NCI-H510A (cell line): ENCODE data around the gene GSTM2.
A peak's percentile ranks its signal among the peaks of the same experiment; 100 is the strongest.

Experiments used
- DNase-seq: peaks from one replicate; lab custom pipeline; 2025; lab: John Stamatoyannopoulos, UW

GSTM2 gene

DNA sequence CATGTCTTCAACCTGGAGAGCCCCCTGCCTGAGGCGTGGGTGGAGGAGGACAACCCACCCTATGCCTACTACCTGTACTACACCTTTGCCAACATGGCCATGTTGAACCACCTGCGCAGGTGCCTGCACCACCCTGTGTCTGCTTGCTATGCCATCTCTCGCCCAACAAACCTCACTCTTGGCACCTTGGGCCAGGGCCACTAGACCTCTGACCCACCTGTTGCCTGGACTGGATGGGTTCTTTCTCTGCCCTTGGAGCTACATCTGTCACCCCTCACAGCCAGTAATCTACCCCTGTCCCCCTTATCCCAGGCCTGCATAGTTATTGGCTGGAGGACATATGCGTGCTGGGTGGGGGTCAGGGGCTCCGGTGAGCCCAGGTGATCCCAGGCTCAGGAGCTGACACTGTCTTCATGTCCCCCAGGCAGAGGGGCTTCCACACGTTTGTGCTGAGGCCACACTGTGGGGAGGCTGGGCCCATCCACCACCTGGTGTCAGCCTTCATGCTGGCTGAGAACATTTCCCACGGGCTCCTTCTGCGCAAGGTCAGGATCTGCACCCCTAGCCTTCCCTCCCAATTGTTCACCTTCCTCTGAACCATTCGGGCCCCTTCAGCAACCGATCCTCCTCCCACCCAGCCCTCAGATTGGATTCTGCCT lies 38.4 kb upstream of the GSTM2 start:
- no peak for DNase-seq

DNA sequence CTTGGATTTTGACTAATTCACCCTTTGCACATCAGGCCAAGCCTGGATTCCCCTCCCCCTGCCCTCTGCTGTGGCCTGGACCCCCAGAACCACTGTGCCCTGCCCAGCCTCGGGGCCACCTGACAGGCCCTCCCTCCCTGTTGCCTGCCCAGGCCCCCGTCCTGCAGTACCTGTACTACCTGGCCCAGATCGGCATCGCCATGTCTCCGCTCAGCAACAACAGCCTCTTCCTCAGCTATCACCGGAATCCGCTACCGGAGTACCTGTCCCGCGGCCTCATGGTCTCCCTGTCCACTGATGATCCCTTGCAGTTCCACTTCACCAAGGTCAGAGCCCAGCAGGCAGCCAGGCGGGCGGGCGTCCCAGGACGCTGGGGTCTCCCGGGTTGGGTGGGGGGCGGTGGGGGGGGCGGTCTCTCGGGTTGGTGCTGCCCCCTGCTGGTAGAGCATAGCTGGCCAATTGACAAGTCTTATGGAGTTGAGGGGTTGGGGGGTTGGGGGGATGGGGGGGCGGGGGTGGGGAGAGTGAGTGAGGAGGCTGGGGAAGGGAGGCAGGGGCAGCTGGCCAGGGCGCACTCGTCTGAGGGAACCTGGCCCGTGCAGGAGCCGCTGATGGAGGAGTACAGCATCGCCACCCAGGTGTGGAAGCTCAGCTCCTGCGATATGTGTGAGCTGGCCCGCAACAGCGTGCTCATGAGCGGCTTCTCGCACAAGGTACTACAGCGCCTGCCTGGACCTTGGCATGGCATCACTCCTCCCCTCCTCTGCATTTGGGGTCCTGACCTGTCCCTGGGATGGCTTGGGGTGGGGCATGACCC lies 37.6 kb upstream of the GSTM2 start:
- DNase-seq = no peak

DNA sequence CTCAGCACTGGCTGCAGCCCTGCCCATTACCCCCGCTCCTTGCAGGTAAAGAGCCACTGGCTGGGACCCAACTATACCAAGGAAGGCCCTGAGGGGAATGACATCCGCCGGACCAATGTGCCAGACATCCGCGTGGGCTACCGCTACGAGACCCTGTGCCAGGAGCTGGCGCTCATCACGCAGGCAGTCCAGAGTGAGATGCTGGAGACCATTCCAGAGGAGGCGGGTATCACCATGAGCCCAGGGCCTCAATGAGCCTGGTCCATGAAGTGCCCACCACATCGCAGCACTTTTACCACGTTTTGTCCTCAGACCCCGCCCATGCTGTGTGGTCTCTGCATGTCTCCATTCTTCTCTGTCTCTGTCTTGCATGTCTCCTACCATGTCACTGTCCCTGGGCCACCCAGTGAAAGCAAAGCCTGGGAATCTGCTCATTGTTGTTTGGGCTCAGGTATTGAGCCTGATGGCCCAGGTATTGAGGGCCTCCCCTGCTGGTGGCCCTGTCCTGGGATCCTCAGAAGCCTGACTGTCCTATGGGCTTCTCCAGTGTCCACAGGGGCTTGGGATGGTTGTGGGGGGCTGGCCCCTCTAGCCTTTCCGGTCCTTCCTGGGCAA lies 36.9 kb upstream of the GSTM2 start:
- DNase-seq = no peak

DNA sequence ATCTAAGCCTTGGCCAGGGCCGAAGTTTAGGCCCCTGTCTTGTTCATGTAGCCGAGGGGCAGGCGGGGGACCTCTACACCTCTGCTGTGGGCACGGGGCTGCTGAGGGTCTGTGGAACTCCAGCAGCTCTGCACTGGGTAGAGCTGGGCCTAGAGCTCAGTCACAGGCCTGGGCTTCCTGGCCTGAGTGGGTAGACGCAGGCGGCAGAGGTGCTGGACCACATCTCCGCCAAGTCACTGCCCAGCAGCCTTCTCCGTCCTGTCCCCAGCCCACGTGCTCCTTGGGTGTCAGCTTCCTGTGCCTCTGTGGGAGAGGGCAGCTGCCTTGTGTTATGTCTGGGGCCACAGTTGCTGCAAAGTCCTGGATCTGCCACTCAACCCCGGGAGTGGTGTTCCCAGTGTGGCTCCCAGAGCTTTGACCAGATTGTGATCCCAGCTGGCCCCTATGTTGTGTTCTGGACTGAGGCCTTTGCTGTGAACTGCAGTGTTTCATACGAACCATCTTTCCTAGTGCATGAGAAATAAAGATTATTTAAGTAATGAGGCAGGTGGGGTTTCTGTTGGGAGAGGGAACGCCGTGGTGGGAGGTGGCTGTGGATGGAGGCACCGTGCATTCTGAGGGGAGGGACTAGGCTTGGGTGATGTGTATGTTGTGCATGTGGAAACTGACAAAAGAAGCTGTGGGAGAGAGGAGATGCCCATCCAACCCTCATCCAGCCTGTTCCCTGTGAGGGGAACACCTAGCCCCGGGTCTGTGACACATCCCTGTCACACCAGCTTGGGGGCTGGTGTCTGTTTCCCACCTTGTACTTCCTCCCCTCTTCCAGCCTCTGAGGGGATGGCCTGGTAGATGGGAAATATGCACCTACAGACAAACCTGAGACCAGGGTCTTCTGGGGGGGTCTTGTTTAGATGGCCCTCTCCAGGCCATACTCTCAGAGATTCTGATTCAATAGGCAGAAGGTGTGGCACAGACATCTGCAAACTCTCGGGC lies 36.0 kb upstream of the GSTM2 start:
- no peak for DNase-seq

DNA sequence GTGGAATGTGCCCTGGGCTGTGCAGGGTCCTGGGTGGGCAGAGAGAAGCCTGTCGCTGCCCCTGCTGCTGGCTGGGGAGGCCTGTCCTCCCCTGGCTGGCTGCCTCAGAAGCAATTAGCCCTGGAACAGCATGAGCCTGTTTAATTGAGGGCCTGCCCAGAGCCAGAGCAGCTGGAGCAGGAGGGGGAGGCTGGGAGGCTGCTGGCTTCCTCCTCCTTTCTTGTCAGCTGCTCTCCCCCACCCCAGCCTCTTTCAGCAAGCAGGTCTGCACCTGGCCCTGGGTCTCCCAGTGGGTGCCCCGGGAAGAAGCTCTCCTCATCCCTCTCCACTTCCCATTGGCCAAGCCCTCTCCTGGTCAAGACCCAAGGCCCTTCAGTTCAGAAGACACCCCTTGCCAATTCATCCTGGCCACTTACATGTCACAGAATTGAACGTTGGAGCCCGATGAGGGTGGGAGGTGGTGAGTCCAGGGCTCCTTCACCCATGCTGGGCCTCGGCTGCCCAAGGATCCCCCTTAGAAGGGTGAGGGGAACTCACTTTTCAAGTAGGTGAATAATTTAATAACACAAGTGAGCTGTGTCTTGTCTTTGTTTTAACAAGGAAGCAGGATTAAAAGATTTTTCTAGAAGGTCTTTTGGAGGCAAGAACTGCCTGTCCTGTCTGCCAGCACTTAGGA lies 35.0 kb upstream of the GSTM2 start:
- peak; percentile 77 for DNase-seq

DNA sequence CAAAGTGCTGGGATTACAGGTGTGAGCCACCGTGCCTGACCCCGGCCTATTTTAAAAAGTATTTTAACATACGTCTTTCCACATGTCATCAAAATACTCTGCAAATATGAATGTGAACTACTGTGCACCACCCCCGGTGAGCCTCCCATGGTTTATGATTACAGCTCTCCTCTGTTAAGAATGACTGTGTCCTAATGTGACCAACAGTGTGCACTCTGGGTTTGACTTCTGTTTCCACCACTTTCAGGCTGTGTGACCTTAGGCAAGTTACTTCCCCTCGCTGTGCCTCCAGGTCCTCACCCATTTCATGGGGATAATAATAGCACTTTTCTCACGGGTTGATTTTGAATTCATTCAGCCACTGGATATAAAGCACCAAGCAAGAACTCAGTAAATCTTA lies 33.6 kb upstream of the GSTM2 start:
- no peak for DNase-seq

DNA sequence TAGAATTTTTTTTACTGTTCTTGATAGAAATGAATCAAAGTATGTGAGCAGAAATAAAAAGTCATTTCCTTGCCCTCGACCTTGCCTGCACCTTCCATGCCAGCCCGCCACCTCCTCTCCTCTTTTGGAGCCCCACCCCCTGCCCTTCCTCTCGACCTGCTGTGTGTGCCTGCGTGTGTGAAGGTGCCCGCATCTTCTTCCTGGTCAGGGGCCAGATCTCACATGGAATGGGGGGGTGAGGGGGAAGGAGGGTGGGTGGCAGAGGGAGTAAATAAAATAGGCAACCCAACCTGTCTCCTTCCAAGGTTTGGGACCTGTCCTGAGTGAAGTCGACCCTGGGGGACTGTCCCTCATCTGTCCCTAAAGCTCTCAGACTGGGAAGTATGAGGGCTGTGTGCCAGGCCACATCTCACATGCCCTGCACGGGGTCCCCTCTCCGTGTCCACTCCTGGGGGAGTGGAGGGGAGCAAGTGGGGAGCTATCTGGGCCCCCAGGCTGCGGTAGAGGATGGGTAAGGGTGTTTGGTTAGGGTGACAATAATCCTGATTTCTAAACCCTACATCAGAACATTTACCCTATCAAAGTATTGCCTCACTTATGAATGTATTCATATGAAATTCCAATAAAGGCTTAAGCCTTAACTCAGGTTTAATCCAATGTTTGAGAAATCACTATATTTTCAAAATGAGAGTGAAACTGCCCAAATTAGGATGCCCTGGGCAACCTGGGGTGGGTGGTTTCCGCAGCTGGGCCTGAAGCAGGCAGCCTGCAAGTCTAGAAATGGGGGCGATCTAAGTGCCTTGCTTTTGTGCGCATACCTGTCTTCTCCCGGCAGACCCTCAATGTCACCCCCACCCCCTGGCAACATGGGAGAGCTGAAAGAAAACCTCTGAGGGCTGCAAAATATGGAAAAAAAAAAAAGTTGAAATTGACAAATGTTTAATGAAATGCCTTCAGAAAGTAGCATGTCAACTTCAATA lies 32.8 kb upstream of the GSTM2 start:
- no peak for DNase-seq

DNA sequence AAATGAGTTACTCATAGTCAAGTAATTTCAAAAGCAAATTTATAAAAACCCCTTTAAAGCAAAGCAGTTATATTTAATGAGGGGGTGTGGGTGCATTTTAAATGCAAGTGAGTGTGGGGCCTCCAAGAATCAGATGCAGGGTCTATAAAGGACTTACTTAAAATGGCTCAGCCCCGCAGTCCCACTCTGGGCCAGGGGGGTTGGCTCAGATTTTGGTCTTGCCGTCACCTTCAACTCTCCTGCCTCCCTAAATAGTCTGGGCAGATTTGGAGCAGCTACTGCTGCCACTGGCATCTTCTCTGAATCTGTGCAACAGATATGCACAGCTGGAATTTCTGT lies 32.0 kb upstream of the GSTM2 start:
- DNase-seq = no peak

DNA sequence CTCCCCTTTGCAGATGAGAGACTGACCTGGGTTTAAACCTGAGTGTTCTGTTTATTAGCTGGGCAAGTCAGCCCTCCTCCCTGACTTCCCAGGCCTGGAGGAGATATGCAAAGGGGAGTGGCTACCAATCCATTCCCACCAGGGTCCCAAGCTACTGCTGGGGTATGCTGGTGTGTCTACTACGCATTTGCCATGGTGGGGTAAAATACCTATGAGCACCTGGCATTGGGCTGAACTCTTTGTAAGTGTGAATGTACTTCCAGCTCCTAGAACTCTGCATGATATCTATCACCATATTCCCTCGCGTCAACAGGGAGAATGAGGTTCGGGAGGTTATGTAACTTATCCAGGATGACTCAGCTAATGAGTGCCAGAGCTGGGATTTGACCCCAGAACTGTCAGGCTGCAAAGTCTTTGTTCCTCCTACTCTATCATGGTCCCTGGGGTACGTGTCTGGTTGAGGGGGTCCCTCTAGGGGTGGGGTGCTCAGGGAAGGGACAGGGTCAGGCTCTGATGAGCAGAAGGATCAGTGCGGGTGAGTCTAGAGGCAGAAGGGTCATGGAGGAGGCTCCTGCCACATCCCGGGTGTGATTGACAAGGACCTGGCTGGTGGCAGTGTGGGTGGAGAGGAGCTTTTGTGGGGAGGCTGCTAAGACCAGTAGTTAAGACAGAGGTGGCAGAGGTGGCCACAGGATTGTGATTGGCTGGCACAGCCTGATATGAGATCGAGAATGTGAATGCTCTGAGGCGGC lies 31.5 kb upstream of the GSTM2 start:
- DNase-seq = no peak

DNA sequence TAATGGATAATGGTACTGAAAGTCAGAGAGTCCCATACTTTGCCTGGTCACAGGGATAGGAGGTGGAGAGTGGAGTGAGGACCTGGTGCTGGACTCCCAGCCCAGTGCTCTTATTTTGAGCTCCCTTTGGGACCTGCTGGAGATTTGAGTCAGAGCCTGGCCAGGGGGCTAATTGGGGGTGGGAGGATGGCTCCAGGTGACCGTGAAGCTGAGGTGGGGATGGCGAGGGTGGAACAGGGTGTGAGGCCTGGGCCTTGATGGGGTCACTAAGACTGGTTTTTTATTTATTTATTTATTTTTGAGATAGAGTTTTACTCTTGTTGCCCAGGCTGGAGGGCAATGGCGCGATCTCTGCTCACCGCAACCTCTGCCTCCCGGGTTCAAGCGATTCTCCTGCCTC lies 30.4 kb upstream of the GSTM2 start:
- no peak for DNase-seq

DNA sequence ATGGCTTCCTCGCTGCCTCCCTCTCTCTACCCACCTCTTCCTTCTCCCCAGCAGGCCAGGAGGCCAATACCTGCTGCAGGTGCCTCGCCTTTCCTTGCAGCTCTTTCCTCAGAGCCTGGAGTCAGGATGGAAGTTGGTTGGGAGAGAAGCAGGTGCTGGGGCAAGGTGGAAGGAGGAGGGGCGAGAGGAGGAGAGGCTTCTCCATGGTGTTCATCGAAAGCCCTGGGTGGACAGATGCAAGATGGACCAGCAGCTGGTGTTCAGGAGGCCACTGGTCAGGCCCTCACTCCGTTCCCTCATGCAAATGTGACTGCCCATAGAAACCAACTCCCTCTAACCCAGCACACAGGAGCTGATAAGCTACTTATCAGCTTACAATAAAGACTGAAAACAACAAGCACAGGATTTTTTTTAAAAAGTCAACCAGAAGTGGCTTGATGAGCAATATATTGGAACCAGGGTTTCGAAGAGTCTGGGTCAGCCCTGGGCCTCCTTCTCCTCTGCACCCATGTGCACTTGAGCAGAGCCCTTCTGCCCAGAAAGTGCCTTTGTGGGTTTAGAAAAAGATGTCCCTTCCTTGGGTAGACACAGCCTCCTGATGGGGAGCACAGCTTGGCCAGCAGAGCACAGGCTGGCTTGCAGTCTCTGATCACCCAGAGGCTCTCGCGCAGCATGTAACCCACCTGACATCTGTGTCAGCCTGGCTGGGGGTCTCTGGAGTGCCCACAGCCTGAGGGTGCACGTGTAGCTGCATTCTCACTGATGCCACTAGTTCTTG lies 28.6 kb upstream of the GSTM2 start:
- DNase-seq = no peak

DNA sequence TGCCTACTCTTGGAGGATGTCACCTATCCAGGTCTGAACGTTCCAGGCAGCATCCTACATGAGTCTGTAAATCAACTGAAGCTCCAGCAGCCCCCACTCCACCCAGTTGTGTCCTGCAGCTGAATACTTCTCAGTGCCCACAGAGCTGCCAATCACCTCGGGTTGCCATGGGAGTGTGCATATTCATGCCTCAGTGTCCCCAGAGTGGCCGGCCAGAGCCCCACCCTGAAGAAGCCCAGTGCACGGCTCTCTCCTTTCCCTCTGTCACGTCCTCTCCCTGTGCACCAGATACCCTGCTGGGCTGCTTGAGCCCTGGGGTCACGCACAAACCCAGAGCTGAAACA lies 28.0 kb upstream of the GSTM2 start:
- DNase-seq = no peak

DNA sequence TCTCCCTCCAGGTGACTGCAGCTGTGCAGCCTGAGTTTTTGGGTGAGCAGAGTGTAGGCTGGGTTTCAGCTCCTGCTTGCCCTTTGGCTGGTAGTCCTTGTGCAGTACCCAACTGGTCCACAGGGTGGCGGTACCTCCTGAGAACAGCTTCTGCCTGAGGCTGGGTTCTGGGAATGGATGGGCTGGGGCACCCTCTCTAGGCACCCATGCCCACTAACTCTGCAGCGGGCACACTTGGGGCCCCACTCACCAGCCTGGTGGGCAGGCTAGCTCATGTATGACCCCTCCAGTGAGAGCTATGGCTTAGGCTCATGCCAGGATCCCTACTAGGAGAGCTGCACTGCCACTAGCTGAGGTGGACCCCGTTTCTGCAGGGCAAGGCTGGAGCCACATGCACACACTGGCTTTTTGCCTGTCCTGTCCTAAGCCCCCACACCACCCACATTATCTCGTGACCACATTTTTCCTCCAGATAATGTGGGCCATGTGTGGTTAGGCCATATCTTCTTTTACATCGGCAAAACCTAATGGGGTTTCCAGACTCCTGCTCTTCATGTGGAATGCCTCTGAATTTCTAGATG lies 27.5 kb upstream of the GSTM2 start:
- no peak for DNase-seq

DNA sequence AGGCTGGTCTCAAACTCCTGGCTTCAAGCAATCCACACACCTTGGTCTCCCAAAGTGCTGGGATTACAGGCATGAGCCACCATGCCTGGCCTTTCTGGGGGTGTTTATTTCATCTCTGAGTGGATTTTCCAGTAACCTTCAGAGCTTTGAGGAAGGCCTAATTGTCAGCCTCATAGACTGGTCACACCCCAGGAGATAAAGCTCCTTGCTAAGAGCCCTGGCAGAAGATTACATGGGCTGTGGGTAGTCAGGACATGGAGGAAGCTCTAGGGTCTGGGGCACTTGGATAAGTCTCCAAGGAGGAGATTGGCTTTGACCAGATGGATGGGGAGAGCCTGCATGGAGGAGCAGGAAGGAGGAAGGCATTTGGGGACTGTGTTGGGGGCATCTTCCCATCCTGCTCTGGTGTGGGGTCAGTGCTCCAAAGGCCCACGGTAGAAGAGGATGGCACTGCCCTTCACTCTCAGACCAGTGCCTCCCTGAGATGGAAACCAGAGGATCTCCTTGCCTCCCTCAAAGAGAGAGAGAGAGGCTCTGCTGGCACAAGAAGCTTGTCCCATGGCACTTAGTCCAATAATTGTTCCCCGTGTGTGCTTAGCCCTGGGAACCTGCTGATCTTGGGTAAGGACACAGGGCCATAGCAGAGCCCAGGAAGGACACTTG lies 26.6 kb upstream of the GSTM2 start:
- no peak for DNase-seq

DNA sequence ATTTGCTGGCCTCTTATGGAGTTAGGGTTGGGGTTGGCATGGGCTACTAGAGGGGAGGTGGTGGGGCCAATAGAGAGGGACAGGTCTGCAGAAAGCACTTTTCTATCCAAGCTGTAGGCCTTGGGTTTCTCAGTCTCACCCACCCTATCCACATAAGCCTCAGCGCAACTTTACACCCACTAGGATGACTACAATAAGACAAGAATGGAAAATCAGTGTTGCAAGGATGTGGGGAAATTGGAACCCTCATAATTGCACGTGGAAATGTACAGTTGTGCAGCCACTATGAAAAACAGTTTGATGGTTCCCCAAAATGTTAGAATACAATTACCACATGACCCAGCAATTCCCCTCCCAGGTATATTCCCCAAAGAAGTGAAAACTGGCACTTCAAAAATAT lies 26.0 kb upstream of the GSTM2 start:
- DNase-seq = no peak

DNA sequence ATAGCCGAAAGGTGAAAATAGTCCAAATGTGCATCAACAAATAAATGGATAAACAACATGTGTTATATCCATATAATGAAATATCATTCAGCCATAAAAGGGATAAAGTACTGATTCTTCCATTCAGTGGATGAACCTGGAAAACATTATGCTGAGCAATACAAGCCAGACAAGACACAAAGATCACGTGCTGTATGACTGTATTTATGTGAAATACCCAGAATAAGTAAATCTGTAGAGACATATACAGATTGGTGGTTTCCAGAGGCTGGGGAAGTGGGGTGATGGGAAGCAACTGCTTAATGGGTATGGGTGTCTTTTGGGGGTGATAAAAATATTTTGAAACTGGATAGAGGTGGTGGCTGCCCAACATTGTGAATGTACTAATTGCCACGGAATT lies 25.2 kb upstream of the GSTM2 start:
- no peak for DNase-seq

DNA sequence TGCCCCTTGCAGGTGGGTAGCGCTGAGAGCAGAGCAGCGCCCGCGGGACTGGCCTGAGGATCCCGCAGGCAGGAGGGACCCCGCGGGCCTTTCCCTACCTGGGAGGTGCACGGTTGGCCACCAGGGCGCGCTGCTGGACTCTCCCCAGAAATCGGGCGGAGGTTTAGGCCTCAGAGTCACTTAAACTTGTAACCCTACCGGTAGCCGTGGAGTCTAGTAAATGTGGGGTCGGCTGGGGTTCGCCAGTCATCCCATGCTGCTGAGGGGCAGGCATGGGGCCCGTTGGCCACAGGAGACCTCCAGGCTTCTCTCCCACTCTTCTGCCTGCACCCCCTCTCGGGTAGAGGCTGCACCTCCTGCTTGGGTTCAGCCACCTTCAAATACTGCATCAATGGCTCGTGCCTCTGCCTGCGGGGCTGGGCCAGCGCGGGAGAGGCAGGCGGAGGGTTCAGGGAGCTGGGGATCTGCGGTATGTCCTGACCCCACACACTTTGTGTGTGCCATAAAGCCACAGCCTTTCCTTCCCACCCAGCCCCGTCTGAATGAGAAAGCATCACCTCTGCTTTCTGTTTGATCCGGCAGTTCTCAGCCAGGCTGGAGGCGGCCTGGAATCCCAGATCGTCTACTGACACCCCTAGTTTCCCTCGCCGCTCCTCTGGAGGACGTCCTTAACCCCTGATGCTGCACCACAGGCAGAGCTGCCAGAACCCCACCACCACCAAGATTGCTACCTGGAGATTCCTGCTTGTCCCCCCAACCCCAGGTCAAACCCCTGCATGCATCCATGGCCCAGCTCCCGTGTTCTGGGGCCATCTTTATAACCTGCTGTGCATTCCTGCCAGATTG lies 24.2 kb upstream of the GSTM2 start:
- peak; percentile 45 for DNase-seq
